A549 (cell line): ENCODE measurements around the gene PRAMEF15.
"Not testable (repeated sequence)": the region's sequence is repeated elsewhere in the genome, so short reads cannot be mapped to it uniquely, and the experiment has no call there.

Experiments
- HES2 ChIP-seq: fragments of >200 bp; sonication (Bioruptor Twin); formaldehyde crosslinking; IDR thresholded peaks from 2 replicates; pipeline ENCODE4 v1.6.1; 2016
- HOXA7 ChIP-seq: fragments of 250-450 bp; sonication (Bioruptor Pico); IDR thresholded peaks from 2 replicates; pipeline ENCODE4 v1.5.0; 2020; ENCODE audit warnings: mild to moderate bottlenecking, moderate library complexity
- POLR2A ChIP-seq: IDR thresholded peaks from 2 replicates; pipeline ENCODE4 v1.6.1; 2012; ENCODE audit warnings: mild to moderate bottlenecking, low read length
- ZNF302 ChIP-seq: fragments of 250-450 bp; sonication (Bioruptor Pico); IDR thresholded peaks from 2 replicates; pipeline ENCODE4 v1.9.0; 2021; ENCODE audit warnings: inconsistent platforms, mild to moderate bottlenecking, moderate library complexity

- TF ChIP-seq ZNF302 (CRISPR knock-in tag); HOXA7 (CRISPR knock-in tag); POLR2A; HES2: not testable (repeated sequence)
Measured at GRCh38 chr1:13285037-13285436, 30.3 kb upstream of the PRAMEF15 start, which contains the start of gene PRAMEF8.
